Adipocyte (in vitro differentiated cells): Measurements from ENCODE around the gene SLC23A2.

Experiments used
- DNase-seq: peaks from one replicate; pipeline ENCODE4 v3.0.0-alpha.2; 2015; ENCODE audit warnings: low read depth
- H3K27me3 ChIP-seq: replicated peaks from 2 replicates; pipeline ENCODE4 v1.7.0; 2013; ENCODE audit warnings: mild to moderate bottlenecking, low read length, moderate library complexity; ENCODE audit not compliant: control insufficient read depth, insufficient read depth
- H3K36me3 ChIP-seq: 2 replicates; pipeline ENCODE4 v1.7.0; 2013; ENCODE audit warnings: low read length, mild to moderate bottlenecking, moderate library complexity; ENCODE audit not compliant: control insufficient read depth, insufficient read depth, severe bottlenecking
- H3K4me1 ChIP-seq: 2 replicates; pipeline ENCODE4 v1.7.0; 2013; ENCODE audit warnings: mild to moderate bottlenecking, low read length, moderate library complexity; ENCODE audit not compliant: control insufficient read depth, insufficient read depth
- H3K4me3 ChIP-seq: 2 replicates; pipeline ENCODE4 v1.7.0; 2013; ENCODE audit warnings: mild to moderate bottlenecking, low read length, moderate library complexity
- H3K9ac ChIP-seq: 2 replicates; pipeline ENCODE4 v1.7.0; 2013; ENCODE audit warnings: mild to moderate bottlenecking, low read length, moderate library complexity
- H3K9me3 ChIP-seq: 2 replicates; pipeline ENCODE4 v1.7.0; 2013; ENCODE audit warnings: mild to moderate bottlenecking, low read length, moderate library complexity; ENCODE audit not compliant: control insufficient read depth

Gene SLC23A2

DNA sequence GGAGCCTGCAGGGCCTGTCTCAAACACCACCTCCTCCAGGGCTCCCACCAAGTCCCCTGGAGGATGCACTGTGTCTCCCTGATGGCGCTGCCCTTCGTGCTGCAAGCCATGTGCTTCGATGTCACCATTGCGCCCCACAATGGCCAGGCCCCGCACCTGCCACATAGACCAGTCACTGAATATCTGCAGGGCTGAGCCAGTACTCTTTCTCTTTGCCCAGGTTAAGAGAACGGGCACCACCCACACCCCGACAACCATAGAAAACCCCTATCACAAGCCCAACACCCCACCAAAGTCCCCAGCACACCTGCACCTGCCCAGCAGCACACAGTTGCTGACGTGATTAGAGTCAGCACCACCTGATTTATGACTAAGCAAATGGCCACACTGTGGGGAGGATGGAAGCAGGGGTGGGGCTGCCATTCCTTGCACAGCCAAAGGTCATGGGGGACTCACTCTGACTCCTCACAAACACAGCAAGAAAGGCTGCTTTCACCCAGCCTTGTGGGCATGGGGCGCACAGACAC is 104.3 kb downstream of the SLC23A2 start:
- Histone ChIP-seq H3K27me3 (no peaks in the 10 kb centered on the region), H3K9me3 (no peaks in the 10 kb centered on the region), H3K4me3 (no peak overlapping the region), H3K36me3 (peaks cover 6% of the 10 kb centered on the region), H3K4me1 (peaks cover 15% of the 10 kb centered on the region), H3K9ac (no peak overlapping the region)
- no peak for DNase-seq

DNA sequence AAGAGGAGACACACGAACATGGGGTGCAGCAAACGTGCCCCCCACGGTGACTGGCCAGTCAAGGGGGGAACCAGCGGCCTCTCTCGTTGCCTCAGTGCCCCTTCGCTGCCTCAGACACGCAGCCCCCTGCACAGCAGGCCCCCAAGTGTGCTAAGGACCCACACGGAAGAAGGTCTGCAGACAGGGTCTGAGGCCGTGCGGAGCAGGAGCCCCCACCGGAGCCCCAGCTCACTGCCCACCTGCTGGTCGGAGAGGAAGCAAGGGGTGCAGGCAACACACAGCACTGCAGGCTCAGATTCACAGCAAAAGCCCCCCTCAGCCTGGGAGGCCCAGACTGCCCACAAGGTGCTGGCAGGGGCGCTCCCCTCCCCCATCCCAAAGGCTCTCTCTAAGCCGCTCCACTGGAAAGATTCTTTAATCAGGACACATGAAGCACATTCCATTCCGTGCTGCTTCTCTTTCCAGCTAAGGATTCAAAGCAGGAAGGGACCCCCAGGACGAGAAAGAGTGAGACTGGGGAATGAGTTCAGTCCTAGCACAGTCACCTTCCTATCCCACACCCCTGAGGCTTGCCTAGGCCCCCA is 105.1 kb downstream of the SLC23A2 start:
- no peak overlapping the region for H3K4me3 ChIP-seq
- H3K36me3 ChIP-seq, result peaks cover 3% of the 10 kb centered on the region
- no peaks in the 10 kb centered on the region for H3K9me3 ChIP-seq
- no peak overlapping the region for H3K9ac ChIP-seq
- H3K4me1 ChIP-seq, result peaks cover 15% of the 10 kb centered on the region
- no peaks in the 10 kb centered on the region for H3K27me3 ChIP-seq
- no peak for DNase-seq

DNA sequence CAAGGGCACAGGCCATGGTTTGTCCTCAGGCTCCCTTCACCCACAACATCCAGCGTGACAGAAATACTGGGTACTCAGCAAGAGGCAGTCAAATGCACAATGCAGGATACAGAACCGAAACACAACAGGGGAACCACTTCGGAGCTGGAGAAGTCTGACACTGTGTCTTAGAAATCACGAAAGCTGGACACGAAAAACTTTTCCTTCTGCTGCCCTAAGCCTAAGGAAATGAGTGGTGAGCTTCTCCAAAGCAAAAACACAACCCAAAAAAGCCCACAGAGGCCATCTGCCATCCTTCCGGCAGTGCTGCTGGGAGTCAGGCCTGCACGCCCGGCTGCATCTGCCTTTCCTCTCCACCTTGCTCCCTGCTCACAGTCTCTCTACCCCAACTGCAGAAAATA is 106.3 kb downstream of the SLC23A2 start:
- H3K36me3 ChIP-seq, result peaks cover 2% of the 10 kb centered on the region
- peaks cover 15% of the 10 kb centered on the region for H3K4me1 ChIP-seq
- DNase-seq, result no peak
- H3K9ac ChIP-seq, result no peak overlapping the region
- no peaks in the 10 kb centered on the region for H3K9me3 ChIP-seq
- H3K4me3 ChIP-seq, result no peak overlapping the region
- H3K27me3 ChIP-seq, result no peaks in the 10 kb centered on the region

GRCh38 chr20:4894409-4894808 is 106.9 kb downstream of the SLC23A2 start:
- no peak overlapping the region for H3K4me3 ChIP-seq
- no peak for DNase-seq
- no peak overlapping the region for H3K9ac ChIP-seq
- H3K4me1 ChIP-seq, result peaks cover 15% of the 10 kb centered on the region
- H3K36me3 ChIP-seq, result peaks cover 5% of the 10 kb centered on the region
- no peaks in the 10 kb centered on the region for H3K27me3 ChIP-seq
- no peaks in the 10 kb centered on the region for H3K9me3 ChIP-seq

DNA sequence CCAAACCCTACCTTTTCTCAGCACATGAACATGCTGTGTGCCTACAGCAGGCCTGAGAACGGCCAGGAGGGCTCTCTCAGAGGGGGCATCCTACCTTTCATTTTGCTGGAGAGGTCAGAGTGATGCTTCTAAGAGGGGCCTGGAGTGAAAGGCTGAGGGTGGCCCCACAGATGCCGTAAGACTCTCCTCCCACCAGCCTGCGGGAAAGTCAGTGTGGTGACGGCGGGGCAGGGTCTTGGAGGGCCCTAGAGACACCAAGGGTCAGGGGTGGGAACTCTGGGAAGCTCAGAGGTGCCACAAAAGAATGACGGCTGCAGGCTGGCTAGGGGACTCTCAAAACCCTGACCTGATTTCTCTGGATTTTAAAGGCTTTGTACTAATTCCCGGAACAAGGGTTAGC is 107.6 kb downstream of the SLC23A2 start:
- no peak overlapping the region for H3K4me3 ChIP-seq
- peaks cover 10% of the 10 kb centered on the region for H3K36me3 ChIP-seq
- DNase-seq, result no peak
- peaks cover 9% of the 10 kb centered on the region for H3K4me1 ChIP-seq
- no peaks in the 10 kb centered on the region for H3K27me3 ChIP-seq
- no peaks in the 10 kb centered on the region for H3K9me3 ChIP-seq
- no peak overlapping the region for H3K9ac ChIP-seq

DNA sequence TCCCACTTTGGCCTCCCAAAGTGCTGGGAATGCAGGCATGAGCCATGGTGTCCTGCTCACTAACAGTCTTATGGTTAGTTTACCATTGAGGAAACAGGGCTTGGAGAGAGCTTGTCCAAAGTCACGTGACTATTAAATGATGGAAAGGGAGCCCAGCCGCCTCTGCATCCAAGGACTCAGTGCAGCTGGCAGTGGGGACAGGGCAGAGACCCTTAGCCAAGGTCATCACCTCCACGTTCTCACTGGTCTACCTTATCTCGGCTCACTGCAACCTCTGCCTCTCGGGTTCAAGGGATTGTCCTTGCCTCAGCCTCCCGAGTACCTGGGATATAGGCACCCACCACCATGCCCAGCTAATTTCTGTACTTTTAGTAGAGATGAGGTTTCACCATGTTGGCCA is 109.3 kb downstream of the SLC23A2 start:
- H3K9ac ChIP-seq, result no peak overlapping the region
- DNase-seq, result no peak
- no peak overlapping the region for H3K4me3 ChIP-seq
- peaks cover 22% of the 10 kb centered on the region for H3K36me3 ChIP-seq
- no peaks in the 10 kb centered on the region for H3K9me3 ChIP-seq
- no peaks in the 10 kb centered on the region for H3K4me1 ChIP-seq
- no peaks in the 10 kb centered on the region for H3K27me3 ChIP-seq

GRCh38 chr20:4891190-4891763 is 110.0 kb downstream of the SLC23A2 start:
- no peak for DNase-seq
- Histone ChIP-seq H3K27me3 (no peaks in the 10 kb centered on the region), H3K4me1 (no peaks in the 10 kb centered on the region), H3K36me3 (peaks cover 22% of the 10 kb centered on the region), H3K4me3 (no peak overlapping the region), H3K9ac (no peak overlapping the region), H3K9me3 (no peaks in the 10 kb centered on the region)

DNA sequence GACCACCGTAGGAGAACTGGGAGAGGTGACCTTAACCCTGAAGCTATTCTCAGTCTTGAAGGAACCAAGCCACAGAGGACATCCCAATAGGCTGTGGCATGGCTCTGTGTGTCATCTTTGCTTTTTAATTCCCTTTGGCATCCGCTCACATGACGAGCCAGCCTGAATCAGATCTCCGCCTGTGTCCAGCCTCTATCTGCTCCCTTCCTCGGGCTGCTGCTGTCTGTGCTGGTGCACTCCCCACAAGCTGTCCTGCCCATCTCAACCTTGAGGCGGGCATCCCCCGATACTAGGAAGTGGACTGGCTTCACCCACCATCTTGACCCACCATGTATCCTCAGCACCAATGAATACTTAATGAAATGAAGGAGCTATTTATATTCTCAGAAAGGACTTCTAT is 111.9 kb downstream of the SLC23A2 start:
- no peak overlapping the region for H3K4me3 ChIP-seq
- H3K36me3 ChIP-seq, result peaks cover 22% of the 10 kb centered on the region
- H3K9me3 ChIP-seq, result no peaks in the 10 kb centered on the region
- no peak for DNase-seq
- no peak overlapping the region for H3K9ac ChIP-seq
- no peaks in the 10 kb centered on the region for H3K4me1 ChIP-seq
- H3K27me3 ChIP-seq, result no peaks in the 10 kb centered on the region

- no peak for DNase-seq
- Histone ChIP-seq H3K4me3 (no peak overlapping the region), H3K36me3 (peaks cover 37% of the 10 kb centered on the region), H3K9ac (no peak overlapping the region), H3K4me1 (no peaks in the 10 kb centered on the region), H3K27me3 (no peaks in the 10 kb centered on the region), H3K9me3 (no peaks in the 10 kb centered on the region)
Observed at GRCh38 chr20:4887586-4887985, 113.7 kb downstream of the SLC23A2 start.

- Histone ChIP-seq H3K9ac (no peak overlapping the region), H3K27me3 (no peaks in the 10 kb centered on the region), H3K4me3 (no peak overlapping the region), H3K36me3 (peaks cover 41% of the 10 kb centered on the region), H3K4me1 (no peaks in the 10 kb centered on the region), H3K9me3 (no peaks in the 10 kb centered on the region)
- no peak for DNase-seq
Observed at GRCh38 chr20:4886771-4887527, 114.4 kb downstream of the SLC23A2 start.

GRCh38 chr20:4885877-4886276 is 115.4 kb downstream of the SLC23A2 start:
- H3K36me3 ChIP-seq, result peaks cover 47% of the 10 kb centered on the region
- no peak overlapping the region for H3K9ac ChIP-seq
- H3K27me3 ChIP-seq, result no peaks in the 10 kb centered on the region
- H3K4me1 ChIP-seq, result no peaks in the 10 kb centered on the region
- H3K9me3 ChIP-seq, result no peaks in the 10 kb centered on the region
- no peak overlapping the region for H3K4me3 ChIP-seq
- DNase-seq, result no peak
